ENCODE measurements around the gene EFR3B. TPM values are rescaled to one million over a fixed set of nuclear protein-coding genes. Genes with fewer than 3 reads are reported as not detected.

Gene EFR3B
- polyA plus RNA-seq, 1 of the 3 experiments (the other 2 are of a cell fraction), result 1.5 TPM

- Histone ChIP-seq H3K4me3 (ENCODE audit: low read depth in 2 of 2, low read length in 1 of 2) (peak overlapping the region; percentile 82 to 89), H3K9me2 (no peaks in the 10 kb centered on the region), H3K27ac (ENCODE audit: low read depth in 2 of 2, low read length in 1 of 2) (peak overlapping the region; percentile 51 to 89), H3K27me3 (ENCODE audit: insufficient read depth) (no peaks in the 10 kb centered on the region), H2AFZ (ENCODE audit: low read depth) (peak overlapping the region; percentile 95), H3K36me3 (replicated peaks in 1 of 2; ENCODE audit: control insufficient read depth in 1 of 2, insufficient read depth in 2 of 2, low read length in 1 of 2) (no peaks in the 10 kb centered on the region), H3K9ac (peak overlapping the region; percentile 87), H3K4me1 (ENCODE audit: control insufficient read depth in 1 of 2, insufficient read depth in 2 of 2, low read depth in 1 of 2, low read length in 1 of 2) (peaks cover 11 to 20% of the 10 kb centered on the region in 2 experiments; a peak in 3 of 4 replicates), H4K20me1 (ENCODE audit: insufficient read depth) (no peaks in the 10 kb centered on the region), H3K9me3 (no peaks in the 10 kb centered on the region), H3F3A (replicated peaks; ENCODE audit: insufficient read depth) (peaks cover 15% of the 10 kb centered on the region), H3K79me2 (ENCODE audit: insufficient read depth) (peaks cover 5% of the 10 kb centered on the region; the same call in 1 of the 2 replicates), H3K4me2 (peak overlapping the region; percentile 100)
- ChIA-PET POLR2A (interaction anchor here (0.7 to 1.4 kb wide), 4 partner anchors 10 to 67 kb away, joined by 3 read pairs; no protein-coding TSS in a partner anchor), CTCF (interaction anchor here (0.8 to 7.0 kb wide), 7 partner anchors 11 to 86 kb away, joined by 3 to 49 read pairs (median 4); no protein-coding TSS in a partner anchor)
- peak; percentile 80 for DNase-seq
- WGBS (ENCODE audit: low lambda C conversion rate), result 2% methylated on average over 68 of the region's 76 CpGs
- TF ChIP-seq MXI1 (IDR thresholded peaks at IDR 0.05; ENCODE audit: low read depth, low read length) (peak; percentile 30; the same call in 1 of the 2 replicates), ZBTB33 (IDR thresholded peaks at IDR 0.05; ENCODE audit: borderline replicate concordance, low read depth) (no peak), NRF1 (IDR thresholded peaks at IDR 0.05; ENCODE audit: low read depth, low read length) (0 out of 2 replicates have a peak, but pooled peaks have one; percentile 11), NFIC (IDR thresholded peaks at IDR 0.05; ENCODE audit: borderline replicate concordance) (peak; percentile 51; the same call in 1 of the 2 replicates), MEF2A (IDR thresholded peaks at IDR 0.05; ENCODE audit: borderline replicate concordance, low read depth) (no peak)
Measured at GRCh38 chr2:25042321-25043240, 705 bp downstream of the EFR3B start.

GRCh38 chr2:25043241-25043867 lies 1.5 kb downstream of the EFR3B start:
- 19% methylated on average over 7 of the region's 8 CpGs for WGBS (ENCODE audit: low lambda C conversion rate)
- H3K9ac ChIP-seq, result peak overlapping the region; percentile 87; the same call in 1 of the 2 replicates

More at GRCh38 chr2:25043241-25043867, 1.5 kb downstream of the EFR3B start:
- Histone ChIP-seq H3K79me2 (ENCODE audit: insufficient read depth) (peaks cover 5% of the 10 kb centered on the region; the same call in 1 of the 2 replicates), H3F3A (replicated peaks; ENCODE audit: insufficient read depth) (peaks cover 15% of the 10 kb centered on the region), H3K4me1 (ENCODE audit: control insufficient read depth in 1 of 2, insufficient read depth in 2 of 2, low read depth in 1 of 2, low read length in 1 of 2) (peaks cover 11 to 20% of the 10 kb centered on the region in 2 experiments; a peak in 3 of 4 replicates), H3K4me2 (peak overlapping the region; percentile 100), H3K4me3 (ENCODE audit: low read depth in 2 of 2, low read length in 1 of 2) (peak overlapping the region; percentile 82 to 89), H3K36me3 (replicated peaks in 1 of 2; ENCODE audit: control insufficient read depth in 1 of 2, insufficient read depth in 2 of 2, low read length in 1 of 2) (no peaks in the 10 kb centered on the region), H3K27me3 (ENCODE audit: insufficient read depth) (no peaks in the 10 kb centered on the region), H3K27ac (ENCODE audit: low read depth in 2 of 2, low read length in 1 of 2) (peak overlapping the region; percentile 51 to 89; a peak in 3 of 4 replicates), H4K20me1 (ENCODE audit: insufficient read depth) (no peaks in the 10 kb centered on the region), H2AFZ (ENCODE audit: low read depth) (peak overlapping the region; percentile 95), H3K9me3 (no peaks in the 10 kb centered on the region), H3K9me2 (no peaks in the 10 kb centered on the region)
- POLR2A ChIA-PET, result interaction anchor here (0.7 to 1.4 kb wide), 3 partner anchors 9 to 18 kb away, joined by 3 read pairs; no protein-coding TSS in a partner anchor
- TF ChIP-seq TCF12 (IDR thresholded peaks at IDR 0.05) (peak; percentile 72), FOXJ3 (CRISPR knock-in tag; IDR thresholded peaks at IDR 0.05) (no peak), MAX (IDR thresholded peaks at IDR 0.05; ENCODE audit: low read depth) (peak; percentile 59), FOSL2 (IDR thresholded peaks at IDR 0.05; ENCODE audit: borderline replicate concordance, low read depth) (peak; percentile 87), YY1 (IDR thresholded peaks at IDR 0.05; ENCODE audit: low read depth) (no peak), EP300 (IDR thresholded peaks at IDR 0.05; ENCODE audit: borderline replicate concordance in 1 of 2, low read depth in 1 of 2, low read length in 1 of 2) (0 out of 4 replicates have a peak, but pooled peaks of 1 of the 2 experiments have one; percentile 42), REST (IDR thresholded peaks at IDR 0.05; ENCODE audit: low read depth, low read length) (peak; percentile 27; the same call in 1 of the 2 replicates)
- CTCF ChIA-PET, result interaction anchor here (0.8 to 7.0 kb wide), 7 partner anchors 11 to 633 kb away, joined by 3 to 49 read pairs (median 3); no protein-coding TSS in a partner anchor
- peak; percentile 48 for DNase-seq

Data from SK-N-SH (cell line).